Measurements from ENCODE around the gene LNP1.

Gene LNP1

DNA sequence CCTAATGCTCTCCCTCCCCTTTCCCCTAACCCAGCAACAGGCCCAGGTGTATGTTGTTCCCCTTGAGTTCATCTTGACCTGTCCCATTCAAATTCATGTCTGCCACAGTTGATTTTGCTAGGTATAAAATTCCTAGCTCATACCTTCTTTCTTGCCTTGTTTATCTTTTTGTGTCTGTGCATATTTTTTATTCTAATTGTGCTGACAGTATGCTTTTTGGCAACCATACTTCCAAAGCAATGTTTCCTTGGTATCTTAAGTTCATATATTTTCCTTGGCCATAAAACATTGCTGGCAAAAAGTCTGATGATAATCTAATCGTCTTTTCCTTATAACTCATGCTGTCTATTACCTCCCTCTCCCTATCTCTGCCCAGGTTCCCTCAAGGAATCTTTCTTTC is 15.5 kb downstream of the LNP1 start:
- H3K27ac ChIP-seq (ENCODE audit: low read depth, low read length): no peak overlapping the region
- H3K4ac ChIP-seq (ENCODE audit: low read depth, low read length): no peak overlapping the region
- no peak overlapping the region for H3K9ac ChIP-seq (ENCODE audit: low read length)
- H3K36me3 ChIP-seq (ENCODE audit: control insufficient read depth in 1 of 2, insufficient read depth in 2 of 2, low read length in 2 of 2): no peaks in the 10 kb centered on the region
- WGBS (ENCODE audit: extremely low coverage, insufficient coverage, insufficient read length): no CpG with 5 or more reads among the region's 1 CpG
- H3K27me3 ChIP-seq (ENCODE audit: insufficient read depth, low read length): no peaks in the 10 kb centered on the region
- H3K9me3 ChIP-seq (ENCODE audit: insufficient read depth, low read depth, low read length): no peaks in the 10 kb centered on the region
- H3K14ac ChIP-seq (ENCODE audit: low read length): no peak overlapping the region
- H3K18ac ChIP-seq (ENCODE audit: low read length): no peak overlapping the region
- no peaks in the 10 kb centered on the region for H3K79me2 ChIP-seq (ENCODE audit: control insufficient read depth, insufficient read depth, low read length, poor library complexity)
- no peak overlapping the region for H3K4me2 ChIP-seq (ENCODE audit: low read length)
- no peak for DNase-seq
- no peak overlapping the region for H4K8ac ChIP-seq (ENCODE audit: low read depth, low read length)
- H4K91ac ChIP-seq (ENCODE audit: low read depth, low read length): no peak overlapping the region
- no peak overlapping the region for H2AFZ ChIP-seq (ENCODE audit: insufficient read depth, low read length, poor library complexity)
- H4K12ac ChIP-seq (ENCODE audit: low read depth, low read length): no peak overlapping the region
- no peak overlapping the region for H3K23ac ChIP-seq (ENCODE audit: low read length)
- no peak overlapping the region for H2BK12ac ChIP-seq (ENCODE audit: low read length)
- no peaks in the 10 kb centered on the region for H3K79me1 ChIP-seq (ENCODE audit: low read length)
- H2BK5ac ChIP-seq (ENCODE audit: low read depth, low read length, poor library complexity): no peak overlapping the region
- no peak overlapping the region for H2AK5ac ChIP-seq (ENCODE audit: low read length)
- no peak overlapping the region for H2BK120ac ChIP-seq (ENCODE audit: insufficient read depth, low read length, poor library complexity)
- H3K4me1 ChIP-seq (ENCODE audit: control insufficient read depth in 1 of 2, insufficient read depth in 2 of 2, low read length in 2 of 2): no peaks in the 10 kb centered on the region
- H3K4me3 ChIP-seq (ENCODE audit: low read depth, low read length): no peak overlapping the region

DNA sequence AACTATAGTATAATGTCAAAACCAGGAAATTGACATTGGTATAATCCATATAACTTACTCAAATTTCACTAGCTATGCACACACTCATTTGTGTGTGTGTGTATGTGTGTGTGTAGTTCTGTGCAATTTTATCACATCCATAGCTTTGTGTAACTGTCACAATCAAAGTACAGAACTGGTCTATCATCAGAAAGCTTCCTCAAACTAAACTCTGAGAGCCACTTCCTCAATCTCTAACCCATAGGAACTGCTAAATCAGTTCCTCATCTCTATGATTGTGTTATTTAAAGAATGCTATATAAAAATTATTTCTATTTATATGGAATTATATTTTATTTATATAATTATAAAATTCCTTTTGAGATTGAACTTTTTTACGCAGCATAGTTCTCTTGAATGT is 18.1 kb downstream of the LNP1 start:
- Histone ChIP-seq H3K4me1 (ENCODE audit: control insufficient read depth in 1 of 2, insufficient read depth in 2 of 2, low read length in 2 of 2) (no peaks in the 10 kb centered on the region), H4K91ac (ENCODE audit: low read depth, low read length) (no peak overlapping the region), H2AFZ (ENCODE audit: insufficient read depth, low read length, poor library complexity) (no peak overlapping the region), H3K79me2 (ENCODE audit: control insufficient read depth, insufficient read depth, low read length, poor library complexity) (no peaks in the 10 kb centered on the region), H3K79me1 (ENCODE audit: low read length) (no peaks in the 10 kb centered on the region), H3K4me3 (ENCODE audit: low read depth, low read length) (no peak overlapping the region), H2BK5ac (ENCODE audit: low read depth, low read length, poor library complexity) (no peak overlapping the region), H3K18ac (ENCODE audit: low read length) (no peak overlapping the region), H3K27me3 (ENCODE audit: insufficient read depth, low read length) (no peaks in the 10 kb centered on the region), H3K27ac (ENCODE audit: low read depth, low read length) (no peak overlapping the region), H3K4ac (ENCODE audit: low read depth, low read length) (no peak overlapping the region), H3K4me2 (ENCODE audit: low read length) (no peak overlapping the region), H3K9ac (ENCODE audit: low read length) (no peak overlapping the region), H2BK120ac (ENCODE audit: insufficient read depth, low read length, poor library complexity) (no peak overlapping the region), H3K14ac (ENCODE audit: low read length) (no peak overlapping the region), H3K36me3 (ENCODE audit: control insufficient read depth in 1 of 2, insufficient read depth in 2 of 2, low read length in 2 of 2) (no peaks in the 10 kb centered on the region), H3K9me3 (ENCODE audit: insufficient read depth, low read depth, low read length) (no peaks in the 10 kb centered on the region), H3K23ac (ENCODE audit: low read length) (no peak overlapping the region), H4K12ac (ENCODE audit: low read depth, low read length) (no peak overlapping the region), H2BK12ac (ENCODE audit: low read length) (no peak overlapping the region), H2AK5ac (ENCODE audit: low read length) (no peak overlapping the region), H4K8ac (ENCODE audit: low read depth, low read length) (no peak overlapping the region)
- WGBS (ENCODE audit: extremely low coverage, insufficient coverage, insufficient read length): no CpG with 5 or more reads among the region's 1 CpG
- no peak for DNase-seq

DNA sequence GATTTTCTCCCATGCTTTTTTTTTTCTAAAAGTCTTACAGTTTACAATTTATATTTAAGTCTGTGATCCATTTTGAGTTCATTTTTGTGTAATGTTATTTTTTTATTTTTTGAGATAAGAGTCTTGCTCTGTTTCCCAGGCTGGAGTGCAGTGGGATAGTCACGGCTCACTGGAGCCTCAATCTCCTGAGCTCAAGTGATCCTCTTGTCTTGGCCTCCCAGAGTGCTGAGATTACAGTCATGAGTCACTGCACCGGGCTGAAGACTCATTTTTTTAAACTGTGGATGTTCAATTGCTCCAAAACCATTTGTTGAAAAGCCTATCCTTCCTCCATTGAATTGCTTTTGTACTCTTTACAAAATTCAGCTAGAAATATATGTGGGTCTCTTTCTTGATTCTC is 19.5 kb downstream of the LNP1 start:
- Histone ChIP-seq H2AK5ac (ENCODE audit: low read length) (no peak overlapping the region), H4K8ac (ENCODE audit: low read depth, low read length) (no peak overlapping the region), H2BK120ac (ENCODE audit: insufficient read depth, low read length, poor library complexity) (no peak overlapping the region), H3K9ac (ENCODE audit: low read length) (no peak overlapping the region), H4K91ac (ENCODE audit: low read depth, low read length) (no peak overlapping the region), H3K4me3 (ENCODE audit: low read depth, low read length) (no peak overlapping the region), H3K18ac (ENCODE audit: low read length) (no peak overlapping the region), H4K12ac (ENCODE audit: low read depth, low read length) (no peak overlapping the region), H3K79me1 (ENCODE audit: low read length) (no peaks in the 10 kb centered on the region), H3K9me3 (ENCODE audit: insufficient read depth, low read depth, low read length) (no peaks in the 10 kb centered on the region), H3K23ac (ENCODE audit: low read length) (no peak overlapping the region), H2AFZ (ENCODE audit: insufficient read depth, low read length, poor library complexity) (no peak overlapping the region), H3K27ac (ENCODE audit: low read depth, low read length) (no peak overlapping the region), H2BK5ac (ENCODE audit: low read depth, low read length, poor library complexity) (no peak overlapping the region), H2BK12ac (ENCODE audit: low read length) (no peak overlapping the region), H3K36me3 (ENCODE audit: control insufficient read depth in 1 of 2, insufficient read depth in 2 of 2, low read length in 2 of 2) (no peaks in the 10 kb centered on the region), H3K4me2 (ENCODE audit: low read length) (no peak overlapping the region), H3K4me1 (ENCODE audit: control insufficient read depth in 1 of 2, insufficient read depth in 2 of 2, low read length in 2 of 2) (peaks cover 0 to 2% of the 10 kb centered on the region in 2 experiments), H3K27me3 (ENCODE audit: insufficient read depth, low read length) (no peaks in the 10 kb centered on the region), H3K4ac (ENCODE audit: low read depth, low read length) (no peak overlapping the region), H3K79me2 (ENCODE audit: control insufficient read depth, insufficient read depth, low read length, poor library complexity) (no peaks in the 10 kb centered on the region), H3K14ac (ENCODE audit: low read length) (no peak overlapping the region)
- DNase-seq: no peak
- no CpG with 5 or more reads among the region's 2 CpGs for WGBS (ENCODE audit: extremely low coverage, insufficient coverage, insufficient read length)

DNA sequence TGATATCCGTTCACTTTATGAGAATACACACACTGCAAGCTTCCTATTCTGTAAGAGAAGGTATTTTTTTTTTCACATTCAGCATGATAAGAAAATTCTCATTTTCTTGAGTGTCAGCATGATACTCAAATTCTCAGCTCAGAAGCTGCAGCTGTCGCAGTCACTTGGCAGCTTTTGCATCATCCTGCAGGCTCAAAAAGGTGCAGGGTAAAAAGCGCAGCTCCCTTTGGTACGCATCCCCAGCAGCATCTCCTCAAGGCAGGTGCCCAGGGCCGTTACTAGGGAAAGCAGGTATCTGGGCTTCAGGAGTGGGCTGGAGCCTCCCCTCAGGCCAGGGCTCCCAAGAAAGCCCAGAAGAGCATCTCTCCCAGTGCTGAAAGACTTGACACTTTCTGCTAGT is 22.3 kb downstream of the LNP1 start:
- no peak overlapping the region for H3K18ac ChIP-seq (ENCODE audit: low read length)
- H4K8ac ChIP-seq (ENCODE audit: low read depth, low read length): no peak overlapping the region
- H3K27ac ChIP-seq (ENCODE audit: low read depth, low read length): no peak overlapping the region
- no peak overlapping the region for H3K4ac ChIP-seq (ENCODE audit: low read depth, low read length)
- no peaks in the 10 kb centered on the region for H3K27me3 ChIP-seq (ENCODE audit: insufficient read depth, low read length)
- no peaks in the 10 kb centered on the region for H3K79me1 ChIP-seq (ENCODE audit: low read length)
- WGBS (ENCODE audit: extremely low coverage, insufficient coverage, insufficient read length): no CpG with 5 or more reads among the region's 5 CpGs
- H3K79me2 ChIP-seq (ENCODE audit: control insufficient read depth, insufficient read depth, low read length, poor library complexity): no peaks in the 10 kb centered on the region
- H2AFZ ChIP-seq (ENCODE audit: insufficient read depth, low read length, poor library complexity): no peak overlapping the region
- H3K4me2 ChIP-seq (ENCODE audit: low read length): no peak overlapping the region
- no peak overlapping the region for H4K91ac ChIP-seq (ENCODE audit: low read depth, low read length)
- H3K23ac ChIP-seq (ENCODE audit: low read length): no peak overlapping the region
- no peak overlapping the region for H2AK5ac ChIP-seq (ENCODE audit: low read length)
- H3K36me3 ChIP-seq (ENCODE audit: control insufficient read depth in 1 of 2, insufficient read depth in 2 of 2, low read length in 2 of 2): no peaks in the 10 kb centered on the region
- no peak overlapping the region for H2BK5ac ChIP-seq (ENCODE audit: low read depth, low read length, poor library complexity)
- no peak overlapping the region for H3K14ac ChIP-seq (ENCODE audit: low read length)
- DNase-seq: no peak
- H3K4me3 ChIP-seq (ENCODE audit: low read depth, low read length): no peak overlapping the region
- H2BK12ac ChIP-seq (ENCODE audit: low read length): no peak overlapping the region
- no peak overlapping the region for H3K9ac ChIP-seq (ENCODE audit: low read length)
- no peak overlapping the region for H4K12ac ChIP-seq (ENCODE audit: low read depth, low read length)
- peaks cover 2% of the 10 kb centered on the region in 2 experiments for H3K4me1 ChIP-seq (ENCODE audit: control insufficient read depth in 1 of 2, insufficient read depth in 2 of 2, low read length in 2 of 2)
- H2BK120ac ChIP-seq (ENCODE audit: insufficient read depth, low read length, poor library complexity): no peak overlapping the region
- no peaks in the 10 kb centered on the region for H3K9me3 ChIP-seq (ENCODE audit: insufficient read depth, low read depth, low read length)
